CD4-positive, alpha-beta T cell treated with Interleukin-17A for 1 hour (primary cell): ENCODE measurements around the gene TAGLN3.

Experiments used
- DNase-seq: peaks from one replicate; pipeline ENCODE4 v3.0.0-alpha.2; 2020

TAGLN3 gene

GRCh38 chr3:112056451-112056929 lies 57.8 kb downstream of the TAGLN3 start:
- no peak for DNase-seq

GRCh38 chr3:112059497-112059896 lies 60.8 kb downstream of the TAGLN3 start:
- DNase-seq, result no peak

- no peak for DNase-seq
Measured at GRCh38 chr3:112061152-112061551, 62.4 kb downstream of the TAGLN3 start.
